GM12878 (cell line): Measurements from ENCODE around the gene CACUL1. TPM values are rescaled to one million over a fixed set of nuclear protein-coding genes. Genes with fewer than 3 reads are reported as not detected.
"Not testable (repeated sequence)": the region's sequence is repeated elsewhere in the genome, so short reads cannot be mapped to it uniquely, and the experiment has no call there.

Experiments used
- ATAC-seq: fragments of 200-7000 bp; cut with Tn5 transposase; 3 replicates; pipeline ENCODE4 v1.9.1; 2020; ENCODE audit warnings: mild to moderate bottlenecking, moderate library complexity
- BruUV-seq: library from RNA; stranded (reverse); fragments of 400-500 nt; replicated peaks from 2 replicates; lab custom pipeline; 2021; lab: Mats Ljungman, UMichigan
- CTCF ChIA-PET: fragments of 300-600 bp; sonication (Branson Sonifier 250); formaldehyde crosslinking; extraction: SDS; loops from one replicate; lab custom pipeline; 2021; ENCODE audit warnings: inconsistent platforms; lab: Yijun Ruan, JAX
- POLR2A ChIA-PET: fragments of 350-600 bp; formaldehyde crosslinking; extraction: SDS; loops from one replicate; lab custom pipeline; 2021; ENCODE audit warnings: inconsistent platforms; lab: Charles Lee
- RAD21 ChIA-PET: fragments of 300-600 bp; sonication (Branson Sonifier 250); formaldehyde crosslinking; loops from one replicate; lab custom pipeline; 2023; ENCODE audit warnings: antibody characterized with exemption; ENCODE audit not compliant: unreplicated experiment; lab: Charles Lee
- SMC1A ChIA-PET: fragments of 300-600 bp; sonication (Branson Sonifier 250); formaldehyde crosslinking; loops from one replicate; lab custom pipeline; 2023; ENCODE audit not compliant: unreplicated experiment, uncharacterized antibody; lab: Charles Lee
- DNase-seq: peaks from one replicate; pipeline ENCODE4 v3.0.0-alpha.2; 2011; ENCODE audit warnings: low read depth, low spot score
- FAIRE-seq: peaks from 3 replicates; lab custom pipeline; 2011; peaks lifted over from hg19 to GRCh38; lab: Jason Lieb, UNC
- H2AFZ ChIP-seq: 2 replicates; pipeline ENCODE4 v1.6.0; 2011; ENCODE audit warnings: low read depth, low read length, control low read depth; ENCODE audit not compliant: control insufficient read depth
- H3K27ac ChIP-seq: 2 replicates; pipeline ENCODE4 v1.5.1; 2011; ENCODE audit warnings: control low read depth; ENCODE audit not compliant: control insufficient read depth, insufficient read depth
- H3K27me3 ChIP-seq, 2 experiments: replicated peaks in 1 of 2; 2 replicates each; pipeline versions ENCODE4 v1.6.0 to v1.6.1; 2011; ENCODE audit warnings: low read length in 1 of 2; ENCODE audit not compliant: control insufficient read depth in 2 of 2, insufficient read depth in 2 of 2
- H3K36me3 ChIP-seq, 2 experiments: 2 replicates each; pipeline ENCODE4 v1.5.1; 2011; ENCODE audit warnings: low read length in 1 of 2; ENCODE audit not compliant: control insufficient read depth in 2 of 2, insufficient read depth in 2 of 2
- H3K4me1 ChIP-seq: 2 replicates; pipeline ENCODE4 v1.6.1; 2011; ENCODE audit warnings: mild to moderate bottlenecking, low read length, moderate library complexity, mixed read lengths; ENCODE audit not compliant: control insufficient read depth, insufficient read depth
- H3K4me2 ChIP-seq: 2 replicates; pipeline ENCODE4 v1.6.0; 2011; ENCODE audit warnings: control low read depth; ENCODE audit not compliant: control insufficient read depth, insufficient read depth
- H3K4me3 ChIP-seq: fragments of 200-600 bp; sonication (generic); 2 replicates; pipeline ENCODE4 v1.5.1; 2016
- H3K79me2 ChIP-seq: 2 replicates; pipeline ENCODE4 v1.6.0; 2011; ENCODE audit warnings: low read length; ENCODE audit not compliant: control insufficient read depth, insufficient read depth
- H3K9ac ChIP-seq: 2 replicates; pipeline ENCODE4 v1.8.0; 2011; ENCODE audit warnings: low read length, control low read depth, mixed read lengths; ENCODE audit not compliant: control insufficient read depth, insufficient read depth
- H3K9me3 ChIP-seq: replicated peaks from 3 replicates; pipeline ENCODE4 v1.5.1; 2011; ENCODE audit warnings: mild to moderate bottlenecking, low read length; ENCODE audit not compliant: control insufficient read depth, insufficient read depth
- H4K20me1 ChIP-seq: 2 replicates; pipeline ENCODE4 v1.6.0; 2011; ENCODE audit not compliant: control insufficient read depth, insufficient read depth
- BACH1 ChIP-seq: fragments of 450-650 bp; IDR thresholded peaks from 2 replicates; pipeline ENCODE4 v1.6.1; 2017; ENCODE audit warnings: mild to moderate bottlenecking, borderline replicate concordance
- CBX3 ChIP-seq: fragments of 200-600 bp; sonication (generic); IDR thresholded peaks from 2 replicates; pipeline ENCODE4 v1.6.1; 2016; ENCODE audit warnings: low read depth, borderline replicate concordance
- CHD1 ChIP-seq: IDR thresholded peaks from 2 replicates; pipeline ENCODE4 v1.6.1; 2012; ENCODE audit warnings: low read depth, low read length, improper control_type of control experiment
- CREM ChIP-seq: IDR thresholded peaks from 2 replicates; pipeline ENCODE4 v1.6.1; 2014; ENCODE audit warnings: antibody characterized with exemption, low read depth
- DPF2 ChIP-seq: fragments of 450-650 bp; IDR thresholded peaks from 2 replicates; pipeline ENCODE4 v1.6.1; 2017; ENCODE audit warnings: mild to moderate bottlenecking
- E4F1 ChIP-seq: fragments of 450-650 bp; IDR thresholded peaks from 2 replicates; pipeline ENCODE4 v1.6.1; 2018; ENCODE audit warnings: borderline replicate concordance, mild to moderate bottlenecking; ENCODE audit not compliant: partially characterized antibody
- POLR2A ChIP-seq: IDR thresholded peaks from 2 replicates; pipeline ENCODE4 v1.6.1; 2011; ENCODE audit warnings: low read depth, mild to moderate bottlenecking, low read length
- RAD51 ChIP-seq: fragments of 450-650 bp; IDR thresholded peaks from 2 replicates; pipeline ENCODE4 v1.6.1; 2016; ENCODE audit warnings: moderate library complexity, mild to moderate bottlenecking, inconsistent platforms
- RCOR1 ChIP-seq: conservative IDR thresholded peaks from 2 replicates; pipeline ENCODE4 v1.6.1; 2012; ENCODE audit warnings: low read depth, low read length, improper control_type of control experiment
- SMAD1 ChIP-seq: fragments of 450-650 bp; IDR thresholded peaks from 2 replicates; pipeline ENCODE4 v1.6.1; 2018; ENCODE audit warnings: mild to moderate bottlenecking, low read depth; ENCODE audit not compliant: partially characterized antibody
- SMC3 ChIP-seq: IDR thresholded peaks from 2 replicates; pipeline ENCODE4 v1.6.1; 2011; ENCODE audit warnings: low read length, improper control_type of control experiment, borderline replicate concordance
- SUZ12 ChIP-seq: fragments of 200-600 bp; sonication (generic); IDR thresholded peaks from one replicate; pipeline ENCODE4 v1.6.1; 2018; ENCODE audit warnings: antibody characterized with exemption, mild to moderate bottlenecking; ENCODE audit not compliant: unreplicated experiment
- WRNIP1 ChIP-seq: IDR thresholded peaks from 2 replicates; pipeline ENCODE4 v1.6.1; 2011; ENCODE audit warnings: low read depth, low read length, improper control_type of control experiment, borderline replicate concordance
- WGBS: methylation state at CpG from one replicate; pipeline ENCODE4 v1.1.6; 2016; ENCODE audit warnings: low lambda C conversion rate; ENCODE audit not compliant: insufficient replicate concordance, insufficient coverage; ENCODE audit errors: missing lambda C conversion rate; 5-methylcytosine and 5-hydroxymethylcytosine counted together
- in situ Hi-C: fragments of 300-500 bp; cut with MboI; formaldehyde crosslinking; loops from 9 replicates; pipeline ENCODE4 v1.14.3; 2018; ENCODE audit warnings: mixed read lengths
- intact Hi-C: fragments of 100-400 bp; cut with micrococcal nuclease; formaldehyde crosslinking; loops from one replicate; pipeline ENCODE4 v1.14.2; 2022; ENCODE audit not compliant: unreplicated experiment
- polyA plus RNA-seq, 11 experiments: library from polyadenylated mRNA; depleted of rRNA in 4 of 11; unstranded in 6 of 11; stranded (reverse) in 5 of 11; fragments of >200 nt; fragmentation: Nextera tagmentation in 4 of 11; fragmentation: Illumina TruSeq in 1 of 11; extraction: Ambion mirVana in 4 of 11; extraction: Trizol in 1 of 11; gene quantifications; 1 replicate in 1 of 11; 2 replicates in 10 of 11; pipeline versions ENCODE4 v1.2.1 to v1.2.3, GENCODE V29; 2011 to 2016; ENCODE audit warnings: inconsistent platforms in 2 of 11, missing spikeins in 2 of 11, low read depth in 1 of 11
- total RNA-seq, 4 experiments: library from RNA; depleted of rRNA in 3 of 4; stranded (reverse); fragments of >200 nt in 3 of 4; fragmentation: Illumina TruSeq in 1 of 4; extraction: Trizol in 1 of 4; gene quantifications; 2 replicates each; pipeline versions ENCODE4 v1.2.1 to v1.2.3, GENCODE V29; 2013 to 2021
- TF ChIP-seq, protein P1 (sequence below): fragments of 450-650 bp; IDR thresholded peaks from 2 replicates; pipeline ENCODE4 v1.6.1; 2016; ENCODE audit warnings: mild to moderate bottlenecking

CACUL1 gene
- total and polyA plus RNA-seq, 10 of the 15 experiments (the other 5 are each of a cell fraction or from before 2014, with no cell fraction given): 7.4 to 23.2 (median 13.0) TPM

GRCh38 chr10:118794971-118795370, 40.2 kb upstream of the CACUL1 start:
- POLR2A ChIA-PET, H2AFZ ChIP-seq, in situ Hi-C loops, H3K4me1 ChIP-seq, FAIRE-seq, H3K4me3 ChIP-seq, H3K79me2 ChIP-seq, H3K27me3 ChIP-seq, H3K4me2 ChIP-seq, H3K27ac ChIP-seq, H4K20me1 ChIP-seq, CTCF ChIA-PET, SMC1A ChIA-PET, ATAC-seq, H3K9me3 ChIP-seq, BruUV-seq, DNase-seq, RAD21 ChIA-PET, H3K36me3 ChIP-seq, intact Hi-C loops, H3K9ac ChIP-seq: not testable (repeated sequence)
- WGBS: 63% methylated on average over 7 of the region's 7 CpGs

DNA sequence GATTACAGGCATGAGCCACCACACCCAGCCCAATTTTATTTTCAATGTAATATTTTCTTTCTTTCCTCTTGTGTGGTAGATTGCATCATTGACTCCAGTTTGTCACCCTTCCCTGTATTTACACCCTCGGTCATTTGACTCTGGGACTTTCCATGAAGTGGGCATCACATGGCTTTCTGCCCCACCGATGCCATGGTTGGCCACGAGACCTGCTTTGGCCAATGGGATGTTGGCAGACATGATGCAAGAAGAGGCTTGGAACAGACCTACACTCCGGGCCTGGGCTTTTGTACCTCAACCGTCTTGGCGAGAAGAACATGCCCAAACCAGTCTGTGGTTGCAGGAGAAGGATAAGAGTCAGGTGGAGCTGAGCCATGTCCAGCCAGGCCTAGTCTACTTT, 38.8 kb upstream of the CACUL1 start:
- no TSS peak for BruUV-seq
- ChIA-PET RAD21 (no interaction called here), SMC1A (no interaction called here), CTCF (no interaction called here), POLR2A (no interaction called here)
- in situ Hi-C loops (no loop called here), intact Hi-C loops (no loop called here)
- H4K20me1 ChIP-seq: no peaks in the 10 kb centered on the region
- no peaks in the 10 kb centered on the region for H3K4me1 ChIP-seq
- no peaks in the 10 kb centered on the region for H3K36me3 ChIP-seq
- H3K27me3 ChIP-seq: no peaks in the 10 kb centered on the region; a peak in 1 of 4 replicates
- no peak overlapping the region for H3K9ac ChIP-seq
- no peaks in the 10 kb centered on the region for H3K79me2 ChIP-seq
- H2AFZ ChIP-seq: no peak overlapping the region
- ATAC-seq (no peak), FAIRE-seq (no peak), DNase-seq (no peak)
- no peak overlapping the region for H3K4me3 ChIP-seq
- 66% methylated on average over 6 of the region's 6 CpGs for WGBS
- H3K27ac ChIP-seq: no peak overlapping the region
- H3K9me3 ChIP-seq: no peaks in the 10 kb centered on the region; the same call in 2 of the 3 replicates
- H3K4me2 ChIP-seq: no peak overlapping the region
- no peak for TF ChIP-seq RAD51
- no peak for TF ChIP-seq CBX3
- no peak for TF ChIP-seq BACH1
- no peak for TF ChIP-seq SUZ12
- TF ChIP-seq SMC3: no peak
- no peak for TF ChIP-seq DPF2
- TF ChIP-seq WRNIP1: no peak
- TF ChIP-seq SMAD1: no peak
- no peak for TF ChIP-seq POLR2A
- TF ChIP-seq RCOR1: no peak
- TF ChIP-seq CREM: no peak
- TF ChIP-seq CHD1: no peak
- TF ChIP-seq E4F1: no peak
- TF ChIP-seq, protein P1, sequence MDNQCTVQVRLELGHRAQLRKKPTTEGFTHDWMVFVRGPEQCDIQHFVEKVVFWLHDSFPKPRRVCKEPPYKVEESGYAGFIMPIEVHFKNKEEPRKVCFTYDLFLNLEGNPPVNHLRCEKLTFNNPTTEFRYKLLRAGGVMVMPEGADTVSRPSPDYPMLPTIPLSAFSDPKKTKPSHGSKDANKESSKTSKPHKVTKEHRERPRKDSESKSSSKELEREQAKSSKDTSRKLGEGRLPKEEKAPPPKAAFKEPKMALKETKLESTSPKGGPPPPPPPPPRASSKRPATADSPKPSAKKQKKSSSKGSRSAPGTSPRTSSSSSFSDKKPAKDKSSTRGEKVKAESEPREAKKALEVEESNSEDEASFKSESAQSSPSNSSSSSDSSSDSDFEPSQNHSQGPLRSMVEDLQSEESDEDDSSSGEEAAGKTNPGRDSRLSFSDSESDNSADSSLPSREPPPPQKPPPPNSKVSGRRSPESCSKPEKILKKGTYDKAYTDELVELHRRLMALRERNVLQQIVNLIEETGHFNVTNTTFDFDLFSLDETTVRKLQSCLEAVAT: no peak
